Stomach (tissue), 4 donors: Measurements from ENCODE around the gene SHROOM4.

Experiments used
- CTCF ChIP-seq, 7 experiments: fragments of 450-650 bp in 4 of 7; fragments of 200-600 bp in 3 of 7; sonication (generic) in 3 of 7; IDR thresholded peaks; one replicate each; pipeline ENCODE4 v1.5.1; 2016 to 2019; ENCODE audit warnings: antibody characterized with exemption in 7 of 7, control low read depth in 2 of 7, mild to moderate bottlenecking in 1 of 7
- EP300 ChIP-seq: sonication (generic); formaldehyde crosslinking; IDR thresholded peaks from one replicate; pipeline ENCODE4 v1.6.1; 2017; ENCODE audit warnings: antibody characterized with exemption
- POLR2A ChIP-seq, 4 donors: fragments of 450-650 bp; IDR thresholded peaks; one replicate each; pipeline ENCODE4 v1.6.1; 2016; ENCODE audit warnings: antibody characterized with exemption in 4 of 4, control low read depth in 2 of 4, mild to moderate bottlenecking in 1 of 4, moderate library complexity in 1 of 4

- TF ChIP-seq CTCF (IDR thresholded peaks at IDR 0.05) (no peak), POLR2A (IDR thresholded peaks at IDR 0.05) (no peak), EP300 (no peak)
Observed at GRCh38 chrX:50787099-50787498, 26.9 kb downstream of the SHROOM4 start.
